K562 (cell line): Measurements from ENCODE around the gene CTSL.
A peak's percentile ranks its signal among the peaks of the same experiment; 100 is the strongest.

Experiments
- EZH2 ChIP-seq: IDR thresholded peaks from 2 replicates; pipeline ENCODE4 v1.6.1; 2012; ENCODE audit warnings: low read depth, mild to moderate bottlenecking, inconsistent platforms, low read length, borderline replicate concordance
- SMARCC2 ChIP-seq: fragments of 450-650 bp; IDR thresholded peaks from 2 replicates; pipeline ENCODE4 v1.6.1; 2017; ENCODE audit warnings: antibody characterized with exemption, moderate library complexity, mild to moderate bottlenecking, low read depth
- ZNF395 ChIP-seq: fragments of 200-800 bp; sonication (Bioruptor generic); IDR thresholded peaks from 2 replicates; pipeline ENCODE4 v1.6.1; 2017; ENCODE audit warnings: missing genetic modification characterization, missing compliant biosample characterization
- TF ChIP-seq, protein P1 (sequence below), 3 experiments: IDR thresholded peaks in 2 of 3; conservative IDR thresholded peaks in 1 of 3; 2 replicates each; pipeline ENCODE4 v1.5.1; 2011 to 2012; ENCODE audit warnings: low read length in 3 of 3, mild to moderate bottlenecking in 3 of 3, control low read depth in 2 of 3, improper control_type of control experiment in 1 of 3, inconsistent platforms in 1 of 3, low read depth in 1 of 3, mixed read lengths in 1 of 3, moderate library complexity in 1 of 3; ENCODE audit not compliant: insufficient read depth in 2 of 3

GRCh38 chr9:87725900-87726709 is at the start of gene CTSL:
- TF ChIP-seq EZH2: no peak
- TF ChIP-seq SMARCC2: no peak
- TF ChIP-seq, protein P1, sequence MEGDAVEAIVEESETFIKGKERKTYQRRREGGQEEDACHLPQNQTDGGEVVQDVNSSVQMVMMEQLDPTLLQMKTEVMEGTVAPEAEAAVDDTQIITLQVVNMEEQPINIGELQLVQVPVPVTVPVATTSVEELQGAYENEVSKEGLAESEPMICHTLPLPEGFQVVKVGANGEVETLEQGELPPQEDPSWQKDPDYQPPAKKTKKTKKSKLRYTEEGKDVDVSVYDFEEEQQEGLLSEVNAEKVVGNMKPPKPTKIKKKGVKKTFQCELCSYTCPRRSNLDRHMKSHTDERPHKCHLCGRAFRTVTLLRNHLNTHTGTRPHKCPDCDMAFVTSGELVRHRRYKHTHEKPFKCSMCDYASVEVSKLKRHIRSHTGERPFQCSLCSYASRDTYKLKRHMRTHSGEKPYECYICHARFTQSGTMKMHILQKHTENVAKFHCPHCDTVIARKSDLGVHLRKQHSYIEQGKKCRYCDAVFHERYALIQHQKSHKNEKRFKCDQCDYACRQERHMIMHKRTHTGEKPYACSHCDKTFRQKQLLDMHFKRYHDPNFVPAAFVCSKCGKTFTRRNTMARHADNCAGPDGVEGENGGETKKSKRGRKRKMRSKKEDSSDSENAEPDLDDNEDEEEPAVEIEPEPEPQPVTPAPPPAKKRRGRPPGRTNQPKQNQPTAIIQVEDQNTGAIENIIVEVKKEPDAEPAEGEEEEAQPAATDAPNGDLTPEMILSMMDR (IDR thresholded peaks at IDR 0.05 in 2 of 3, conservative IDR thresholded peaks at IDR 0.05 in 1 of 3; ENCODE audit: insufficient read depth in 2 of 3, low read depth in 1 of 3, low read length in 3 of 3): peak; percentile 47 to 81 (median 59); a peak in 5 of 6 replicates
- TF ChIP-seq ZNF395 (CRISPR knock-in tag): no peak
